ENCODE data around the gene MORC4.

- TF ChIP-seq CTCF (IDR thresholded peaks at IDR 0.05): no peak
- no peak for TF ChIP-seq POLR2A (IDR thresholded peaks at IDR 0.05)
Measured at GRCh38 chrX:107047622-107048021, 47.6 kb upstream of the MORC4 start.

All from body of pancreas (tissue), 4 donors.